ENCODE data around the gene HOXD3.

DNA sequence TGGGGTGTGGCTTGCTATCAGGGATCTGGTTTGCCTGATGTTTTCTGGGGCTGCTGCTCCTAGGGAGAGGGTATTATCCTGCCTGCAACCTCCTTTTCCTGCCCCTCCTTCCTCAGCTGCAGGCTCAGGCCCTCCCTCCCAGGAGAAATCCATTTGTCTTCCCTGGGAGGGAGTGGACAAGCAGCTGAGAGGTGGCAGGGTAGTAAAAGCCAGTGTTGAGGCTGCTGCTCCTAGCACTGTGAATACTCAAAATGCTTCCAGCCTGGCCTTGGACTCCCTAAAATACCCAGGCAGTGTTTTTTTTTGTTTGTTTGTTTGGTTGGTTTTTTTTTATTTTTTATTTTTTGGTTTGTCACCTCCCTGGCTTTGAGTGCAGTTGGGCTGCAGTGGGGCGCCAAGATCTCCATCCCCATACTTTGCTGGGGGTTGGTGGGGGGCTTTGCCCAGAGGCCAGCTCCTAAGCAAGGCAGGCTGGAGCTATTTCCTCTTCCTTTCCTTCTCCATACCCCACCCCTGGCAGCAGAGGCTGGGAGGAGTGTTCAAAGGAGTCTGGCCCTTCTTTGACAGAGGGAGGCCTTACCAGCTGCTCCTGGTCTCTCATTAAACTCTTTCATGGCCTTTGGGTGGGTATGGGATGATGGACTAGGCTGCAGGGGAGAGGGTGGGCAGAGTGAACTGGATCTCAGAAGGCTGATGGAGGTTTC, 13.6 kb downstream of the HOXD3 start:
- TF ChIP-seq, protein P1, sequence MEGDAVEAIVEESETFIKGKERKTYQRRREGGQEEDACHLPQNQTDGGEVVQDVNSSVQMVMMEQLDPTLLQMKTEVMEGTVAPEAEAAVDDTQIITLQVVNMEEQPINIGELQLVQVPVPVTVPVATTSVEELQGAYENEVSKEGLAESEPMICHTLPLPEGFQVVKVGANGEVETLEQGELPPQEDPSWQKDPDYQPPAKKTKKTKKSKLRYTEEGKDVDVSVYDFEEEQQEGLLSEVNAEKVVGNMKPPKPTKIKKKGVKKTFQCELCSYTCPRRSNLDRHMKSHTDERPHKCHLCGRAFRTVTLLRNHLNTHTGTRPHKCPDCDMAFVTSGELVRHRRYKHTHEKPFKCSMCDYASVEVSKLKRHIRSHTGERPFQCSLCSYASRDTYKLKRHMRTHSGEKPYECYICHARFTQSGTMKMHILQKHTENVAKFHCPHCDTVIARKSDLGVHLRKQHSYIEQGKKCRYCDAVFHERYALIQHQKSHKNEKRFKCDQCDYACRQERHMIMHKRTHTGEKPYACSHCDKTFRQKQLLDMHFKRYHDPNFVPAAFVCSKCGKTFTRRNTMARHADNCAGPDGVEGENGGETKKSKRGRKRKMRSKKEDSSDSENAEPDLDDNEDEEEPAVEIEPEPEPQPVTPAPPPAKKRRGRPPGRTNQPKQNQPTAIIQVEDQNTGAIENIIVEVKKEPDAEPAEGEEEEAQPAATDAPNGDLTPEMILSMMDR (IDR thresholded peaks at IDR 0.05): no peak
- no peak for TF ChIP-seq POLR2A (IDR thresholded peaks at IDR 0.05)

Measured in lower leg skin (tissue), 3 donors.